ENCODE data around the gene VCL. TPM values are rescaled to one million over a fixed set of nuclear protein-coding genes. Genes with fewer than 3 reads are reported as not detected.

The VCL gene
- total RNA-seq, 6 donors from 2014 or later = 76.5 to 214 (median 133) TPM

- H3K27me3 ChIP-seq = no peaks in the 10 kb centered on the region
- peaks cover 0 to 4% (median 0%) of the 10 kb centered on the region in 4 donors for H3K36me3 ChIP-seq
- 87 to 90% methylated on average over 7 of the region's 7 CpGs for WGBS, 2 donors
- H3K27ac ChIP-seq = peak overlapping the region in 1 of 4 donors; percentile 32
- peaks cover 29 to 61% (median 42%) of the 10 kb centered on the region in 4 donors for H3K4me1 ChIP-seq
- ATAC-seq (ENCODE audit: low FRiP score in 2 of 2) (no peak), DNase-seq (no peak)
- no peak for TF ChIP-seq POLR2AphosphoS5 (IDR thresholded peaks at IDR 0.05)
- TF ChIP-seq POLR2A (IDR thresholded peaks at IDR 0.05) = no peak
- TF ChIP-seq EP300 (IDR thresholded peaks at IDR 0.05) = no peak
- TF ChIP-seq, protein P1, sequence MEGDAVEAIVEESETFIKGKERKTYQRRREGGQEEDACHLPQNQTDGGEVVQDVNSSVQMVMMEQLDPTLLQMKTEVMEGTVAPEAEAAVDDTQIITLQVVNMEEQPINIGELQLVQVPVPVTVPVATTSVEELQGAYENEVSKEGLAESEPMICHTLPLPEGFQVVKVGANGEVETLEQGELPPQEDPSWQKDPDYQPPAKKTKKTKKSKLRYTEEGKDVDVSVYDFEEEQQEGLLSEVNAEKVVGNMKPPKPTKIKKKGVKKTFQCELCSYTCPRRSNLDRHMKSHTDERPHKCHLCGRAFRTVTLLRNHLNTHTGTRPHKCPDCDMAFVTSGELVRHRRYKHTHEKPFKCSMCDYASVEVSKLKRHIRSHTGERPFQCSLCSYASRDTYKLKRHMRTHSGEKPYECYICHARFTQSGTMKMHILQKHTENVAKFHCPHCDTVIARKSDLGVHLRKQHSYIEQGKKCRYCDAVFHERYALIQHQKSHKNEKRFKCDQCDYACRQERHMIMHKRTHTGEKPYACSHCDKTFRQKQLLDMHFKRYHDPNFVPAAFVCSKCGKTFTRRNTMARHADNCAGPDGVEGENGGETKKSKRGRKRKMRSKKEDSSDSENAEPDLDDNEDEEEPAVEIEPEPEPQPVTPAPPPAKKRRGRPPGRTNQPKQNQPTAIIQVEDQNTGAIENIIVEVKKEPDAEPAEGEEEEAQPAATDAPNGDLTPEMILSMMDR (IDR thresholded peaks at IDR 0.05) = no peak
- peak overlapping the region in 2 of 4 donors; percentile 7 to 91 for H3K4me3 ChIP-seq
- H3K9me3 ChIP-seq = no peaks in the 10 kb centered on the region
Measured at GRCh38 chr10:74000892-74001669, 3.2 kb downstream of the VCL start.

- Histone ChIP-seq H3K4me1 (peaks cover 21 to 53% (median 31%) of the 10 kb centered on the region in 4 donors), H3K4me3 (no peak overlapping the region), H3K36me3 (peaks cover 0 to 4% (median 1%) of the 10 kb centered on the region in 4 donors), H3K9me3 (no peaks in the 10 kb centered on the region), H3K27ac (no peak overlapping the region), H3K27me3 (no peaks in the 10 kb centered on the region)
- WGBS, 2 donors = 86 to 87% methylated on average over 1 of the region's 1 CpG
- ATAC-seq (ENCODE audit: low FRiP score in 2 of 2) (no peak), DNase-seq (no peak)
- TF ChIP-seq POLR2AphosphoS5 (IDR thresholded peaks at IDR 0.05) = no peak
- TF ChIP-seq, protein P1 (IDR thresholded peaks at IDR 0.05) = no peak
- no peak for TF ChIP-seq POLR2A (IDR thresholded peaks at IDR 0.05)
- no peak for TF ChIP-seq EP300 (IDR thresholded peaks at IDR 0.05)
Measured at GRCh38 chr10:74006269-74006668, 8.4 kb downstream of the VCL start.

DNA sequence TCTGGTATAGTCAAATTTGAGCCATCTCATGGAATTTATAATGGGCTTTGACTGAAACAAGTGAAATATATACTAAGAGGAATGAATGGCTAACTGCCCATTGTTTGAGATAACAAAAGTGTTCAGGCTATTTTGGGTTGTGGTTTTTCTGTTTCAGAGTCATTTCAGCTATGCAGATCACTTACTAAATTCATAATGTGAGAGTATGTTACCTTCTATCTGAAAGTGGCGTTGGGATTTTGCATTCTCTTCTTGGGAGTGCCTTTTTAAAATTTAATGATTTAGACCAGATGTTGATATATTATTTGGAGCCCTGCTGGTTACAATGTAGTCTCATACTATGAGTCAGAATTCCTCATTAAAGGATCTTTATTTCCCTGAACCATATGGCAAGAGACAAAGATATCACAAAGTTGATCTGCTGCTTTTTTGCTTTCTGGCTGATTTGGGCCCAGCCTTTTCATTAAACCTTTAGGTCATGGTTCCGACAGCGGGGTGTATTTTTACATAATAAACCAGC lies 10.4 kb downstream of the VCL start:
- 76 to 81% methylated on average over 3 of the region's 3 CpGs for WGBS, 2 donors
- H3K9me3 ChIP-seq = no peaks in the 10 kb centered on the region
- TF ChIP-seq POLR2A (IDR thresholded peaks at IDR 0.05) = no peak
- no peak for TF ChIP-seq EP300 (IDR thresholded peaks at IDR 0.05)
- TF ChIP-seq, protein P1 (IDR thresholded peaks at IDR 0.05) = no peak
- no peak for TF ChIP-seq POLR2AphosphoS5 (IDR thresholded peaks at IDR 0.05)
- peak overlapping the region in 1 of 4 donors; percentile 43 for H3K27ac ChIP-seq
- DNase-seq (no peak), ATAC-seq (ENCODE audit: low FRiP score in 2 of 2) (peak in 1 of 2 donors; percentile 49)
- no peaks in the 10 kb centered on the region for H3K27me3 ChIP-seq
- H3K4me3 ChIP-seq = no peak overlapping the region
- peaks cover 32 to 55% (median 38%) of the 10 kb centered on the region in 4 donors for H3K4me1 ChIP-seq
- H3K36me3 ChIP-seq = peaks cover 0 to 4% (median 1%) of the 10 kb centered on the region in 4 donors

DNA sequence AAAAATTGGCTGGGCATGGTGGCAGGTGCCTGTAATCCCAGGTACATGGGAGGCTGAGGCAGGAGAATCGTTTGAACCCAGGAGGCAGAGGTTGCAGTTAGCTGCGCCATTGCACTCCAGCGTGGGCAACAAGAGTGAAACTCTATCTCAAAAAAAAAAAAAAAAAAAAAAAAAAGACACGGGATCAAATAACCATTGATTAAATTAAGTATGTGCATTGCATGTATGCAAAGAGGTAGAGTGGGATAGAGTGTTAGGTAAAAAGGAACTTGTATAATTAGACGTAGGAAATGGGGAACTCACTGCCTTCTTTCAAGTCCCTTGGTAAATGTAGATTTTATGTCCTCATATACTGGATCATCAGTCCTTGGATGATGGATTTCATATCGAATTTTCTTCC lies 13.1 kb downstream of the VCL start:
- H3K36me3 ChIP-seq = peaks cover 0 to 2% (median 0%) of the 10 kb centered on the region in 4 donors
- no peaks in the 10 kb centered on the region for H3K9me3 ChIP-seq
- no peak overlapping the region for H3K4me3 ChIP-seq
- no peak for TF ChIP-seq POLR2A (IDR thresholded peaks at IDR 0.05)
- no peak for TF ChIP-seq POLR2AphosphoS5 (IDR thresholded peaks at IDR 0.05)
- TF ChIP-seq, protein P1 (IDR thresholded peaks at IDR 0.05) = no peak
- TF ChIP-seq EP300 (IDR thresholded peaks at IDR 0.05) = no peak
- H3K4me1 ChIP-seq = peaks cover 28 to 55% (median 35%) of the 10 kb centered on the region in 4 donors
- H3K27me3 ChIP-seq = no peaks in the 10 kb centered on the region
- peak overlapping the region; percentile 8 to 62 (median 17) for H3K27ac ChIP-seq
- WGBS, 2 donors = 81 to 86% methylated on average over 6 of the region's 6 CpGs
- no peak for DNase-seq
- peak in 1 of 2 donors; percentile 34 for ATAC-seq (ENCODE audit: low FRiP score in 2 of 2)

Measured in upper lobe of left lung (tissue), 6 donors.